ENCODE measurements around the gene DNAJC5. TPM values are rescaled to one million over a fixed set of nuclear protein-coding genes. Genes with fewer than 3 reads are reported as not detected.

The DNAJC5 gene
- total and polyA plus RNA-seq, 2 experiments from 2014 or later, result 22.4 to 68.0 TPM

GRCh38 chr20:63979557-63980316, 84.8 kb downstream of the DNAJC5 start, which contains the start of gene SAMD10:
Gene SAMD10 (minus strand): TSS chr20:63979642. CDS start chr20:63979467, 175 bp downstream.
- TF ChIP-seq EZH2 (IDR thresholded peaks at IDR 0.05; ENCODE audit: insufficient read depth, poor library complexity, severe bottlenecking), result no peak
- TF ChIP-seq EZH2phosphoT487 (IDR thresholded peaks at IDR 0.05; ENCODE audit: insufficient read depth, low read depth), result no peak
- H3K36me3 ChIP-seq (ENCODE audit: low read depth), result peaks cover 11% of the 10 kb centered on the region; the same call in 1 of the 2 replicates
- H3K4me1 ChIP-seq (ENCODE audit: insufficient read depth), result peaks cover 14% of the 10 kb centered on the region
- peak; percentile 33 for DNase-seq
- no peaks in the 10 kb centered on the region for H3F3A ChIP-seq (ENCODE audit: insufficient read depth)
- H4K20me1 ChIP-seq (ENCODE audit: insufficient read depth), result no peaks in the 10 kb centered on the region
- H3K9ac ChIP-seq, result no peak within 1 kb of the TSS
- H3K27ac ChIP-seq, result no peak within 1 kb of the TSS
- no peaks in the 10 kb centered on the region for H3K9me3 ChIP-seq (ENCODE audit: low read depth)
- H3K27me3 ChIP-seq (replicated peaks; ENCODE audit: insufficient read depth), result no peaks in the 10 kb centered on the region
- H3K4me2 ChIP-seq (ENCODE audit: unreplicated experiment), result peak within 1 kb of the TSS; percentile 74
- 13 to 25% methylated on average over 17 to 39 of the region's 52 CpGs for WGBS, 2 experiments (ENCODE audit: low coverage in 1 of 2, low lambda C conversion rate in 2 of 2, missing lambda C conversion rate in 2 of 2)
- peak within 1 kb of the TSS; percentile 56 for H3K4me3 ChIP-seq
- H3K9me2 ChIP-seq (ENCODE audit: insufficient read depth), result no peaks in the 10 kb centered on the region
- in situ Hi-C loops (cut with MboI), result no loop called here
- H2AFZ ChIP-seq, result peak within 1 kb of the TSS; percentile 84
- H3K79me2 ChIP-seq (ENCODE audit: insufficient read depth), result peaks cover 36% of the 10 kb centered on the region

DNA sequence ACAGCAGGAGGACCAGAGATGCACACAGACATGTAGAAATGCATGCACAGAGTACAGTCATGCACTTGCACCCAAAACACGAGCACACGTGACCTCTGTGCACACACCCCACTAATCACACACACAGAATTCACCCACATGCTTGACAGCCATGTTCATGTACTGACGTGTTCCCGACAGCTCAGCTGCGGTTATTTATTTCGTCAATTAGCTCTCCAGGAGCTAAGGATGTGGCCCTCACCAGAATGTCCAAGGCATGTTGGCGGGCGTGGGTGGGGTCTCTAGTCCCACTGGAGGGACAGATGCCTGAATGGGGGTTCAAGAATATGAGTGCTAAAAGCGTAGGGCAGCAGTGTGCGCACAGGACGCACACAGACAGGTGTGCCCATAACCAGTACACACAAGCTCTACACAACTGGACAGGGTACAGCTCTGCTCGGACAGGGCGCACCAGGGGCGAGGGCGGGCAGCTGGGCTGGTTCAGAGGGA, 85.4 kb downstream of the DNAJC5 start:
- H4K20me1 ChIP-seq (ENCODE audit: insufficient read depth), result no peaks in the 10 kb centered on the region

DNA sequence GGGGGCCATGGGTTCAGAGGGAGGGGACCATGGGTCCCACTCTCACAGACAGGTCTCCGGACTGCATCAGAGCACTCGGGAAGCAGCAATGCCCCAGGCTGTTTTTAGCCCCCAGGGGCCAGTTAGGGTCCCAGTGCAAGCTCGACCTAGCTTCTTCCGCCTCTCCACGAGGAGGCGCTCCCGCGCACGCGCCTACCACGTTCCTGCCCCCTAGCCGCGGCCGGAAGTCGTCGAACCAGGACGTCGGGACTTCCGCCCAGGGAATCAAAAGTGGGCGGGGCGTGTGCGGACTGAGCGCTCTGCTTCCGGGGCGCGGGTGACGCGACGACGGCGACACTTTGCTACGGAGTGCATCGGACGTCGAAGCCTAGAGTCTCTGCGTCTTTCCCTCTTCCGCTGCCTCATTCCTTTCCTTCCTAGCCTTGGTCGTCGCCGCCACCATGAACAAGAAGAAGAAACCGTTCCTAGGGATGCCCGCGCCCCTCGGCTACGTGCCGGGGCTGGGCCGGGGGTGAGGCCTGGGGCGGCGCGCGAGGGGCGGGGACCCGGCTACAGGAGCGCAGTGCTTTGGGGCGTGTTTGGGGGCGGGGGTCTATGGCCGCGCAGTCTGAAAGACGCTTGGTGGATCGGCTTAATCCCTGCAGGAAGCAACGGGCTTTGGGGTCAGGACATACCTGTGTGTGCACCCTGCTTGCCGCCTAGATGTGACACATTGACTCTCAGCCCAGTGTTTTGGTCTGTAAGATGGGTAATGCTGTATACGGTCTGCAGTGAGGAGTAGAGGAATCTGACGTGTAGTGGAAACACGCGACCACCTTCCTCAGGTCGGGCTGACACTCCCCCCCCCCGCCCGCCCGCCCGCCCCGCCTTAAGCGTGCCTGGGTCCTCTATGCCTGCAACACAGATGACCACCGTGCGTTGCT, 86.1 kb downstream of the DNAJC5 start, which contains the start of gene PRPF6:
Gene PRPF6 (plus strand): TSS at position 327 of the 923 bp plus-strand sequence. CDS start 114 bp downstream, at position 441.
- Histone ChIP-seq H4K20me1 (ENCODE audit: insufficient read depth) (no peaks in the 10 kb centered on the region), H3K4me2 (ENCODE audit: unreplicated experiment) (peak within 1 kb of the TSS; percentile 94), H3K4me1 (ENCODE audit: insufficient read depth) (peaks cover 14% of the 10 kb centered on the region), H3K9me3 (ENCODE audit: low read depth) (no peaks in the 10 kb centered on the region), H3K36me3 (ENCODE audit: low read depth) (peaks cover 24% of the 10 kb centered on the region), H3K9me2 (ENCODE audit: insufficient read depth) (no peaks in the 10 kb centered on the region), H3K79me2 (ENCODE audit: insufficient read depth) (peaks cover 47% of the 10 kb centered on the region), H3K27me3 (replicated peaks; ENCODE audit: insufficient read depth) (no peaks in the 10 kb centered on the region), H3K4me3 (peak within 1 kb of the TSS; percentile 88), H2AFZ (peak within 1 kb of the TSS; percentile 84), H3K27ac (peak within 1 kb of the TSS; percentile 61), H3K9ac (peak within 1 kb of the TSS; percentile 88), H3F3A (ENCODE audit: insufficient read depth) (no peaks in the 10 kb centered on the region)
- in situ Hi-C loops (cut with MboI), result no loop called here
- DNase-seq, result peak; percentile 99
- no peak for TF ChIP-seq EZH2phosphoT487 (IDR thresholded peaks at IDR 0.05; ENCODE audit: insufficient read depth, low read depth)
- TF ChIP-seq EZH2 (IDR thresholded peaks at IDR 0.05; ENCODE audit: insufficient read depth, poor library complexity, severe bottlenecking), result no peak
- whole genome bisulfite sequencing, 2 experiments (ENCODE audit: low coverage in 1 of 2, low lambda C conversion rate in 2 of 2, missing lambda C conversion rate in 2 of 2), result 1% methylated on average over 61 to 70 of the region's 75 CpGs

More for the DNA sequence above, 85.4 kb downstream of the DNAJC5 start:
- peak overlapping the region; percentile 88; the same call in 1 of the 2 replicates for H3K9ac ChIP-seq
- peaks cover 18% of the 10 kb centered on the region for H3K36me3 ChIP-seq (ENCODE audit: low read depth)
- TF ChIP-seq EZH2 (IDR thresholded peaks at IDR 0.05; ENCODE audit: insufficient read depth, poor library complexity, severe bottlenecking) (no peak), EZH2phosphoT487 (IDR thresholded peaks at IDR 0.05; ENCODE audit: insufficient read depth, low read depth) (no peak)
- H2AFZ ChIP-seq, result peak overlapping the region; percentile 84
- H3F3A ChIP-seq (ENCODE audit: insufficient read depth), result no peaks in the 10 kb centered on the region
- H3K9me3 ChIP-seq (ENCODE audit: low read depth), result no peaks in the 10 kb centered on the region
- H3K9me2 ChIP-seq (ENCODE audit: insufficient read depth), result no peaks in the 10 kb centered on the region
- H3K79me2 ChIP-seq (ENCODE audit: insufficient read depth), result peaks cover 42% of the 10 kb centered on the region
- in situ Hi-C loops (cut with MboI), result no loop called here
- 74 to 75% methylated on average over 15 of the region's 15 CpGs for WGBS, 2 experiments (ENCODE audit: low coverage in 1 of 2, low lambda C conversion rate in 2 of 2, missing lambda C conversion rate in 2 of 2)
- no peak overlapping the region for H3K27ac ChIP-seq
- peak overlapping the region; percentile 88 for H3K4me3 ChIP-seq
- no peaks in the 10 kb centered on the region for H3K27me3 ChIP-seq (replicated peaks; ENCODE audit: insufficient read depth)
- DNase-seq, result no peak
- peak overlapping the region; percentile 60 for H3K4me2 ChIP-seq (ENCODE audit: unreplicated experiment)
- H3K4me1 ChIP-seq (ENCODE audit: insufficient read depth), result peaks cover 14% of the 10 kb centered on the region

DNA sequence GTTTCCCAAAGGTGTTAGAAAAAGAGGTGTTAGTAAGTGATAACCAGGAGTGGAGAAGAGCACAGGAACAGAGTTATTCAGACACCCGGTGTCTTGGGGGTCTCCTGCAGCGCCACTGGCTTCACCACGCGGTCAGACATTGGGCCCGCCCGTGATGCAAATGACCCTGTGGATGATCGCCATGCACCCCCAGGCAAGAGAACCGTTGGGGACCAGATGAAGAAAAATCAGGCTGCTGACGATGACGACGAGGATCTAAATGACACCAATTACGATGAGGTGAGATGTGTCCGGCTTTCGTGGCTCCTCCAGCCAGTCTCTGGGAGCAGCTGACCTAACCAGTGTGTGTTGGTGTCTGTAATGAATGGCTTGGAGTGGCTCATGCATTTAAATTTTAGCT, 88.0 kb downstream of the DNAJC5 start:
- Histone ChIP-seq H3K4me2 (ENCODE audit: unreplicated experiment) (no peak overlapping the region), H2AFZ (no peak overlapping the region)
- in situ Hi-C loops (cut with MboI), result no loop called here

More for the DNA sequence above, 88.0 kb downstream of the DNAJC5 start:
- Histone ChIP-seq H3K4me3 (no peak overlapping the region), H3K36me3 (ENCODE audit: low read depth) (peaks cover 29% of the 10 kb centered on the region), H4K20me1 (ENCODE audit: insufficient read depth) (no peaks in the 10 kb centered on the region), H3K9ac (no peak overlapping the region), H3K9me3 (ENCODE audit: low read depth) (no peaks in the 10 kb centered on the region), H3K27me3 (replicated peaks; ENCODE audit: insufficient read depth) (no peaks in the 10 kb centered on the region), H3K9me2 (ENCODE audit: insufficient read depth) (no peaks in the 10 kb centered on the region), H3F3A (ENCODE audit: insufficient read depth) (no peaks in the 10 kb centered on the region), H3K79me2 (ENCODE audit: insufficient read depth) (peaks cover 47% of the 10 kb centered on the region), H3K4me1 (ENCODE audit: insufficient read depth) (peaks cover 14% of the 10 kb centered on the region), H3K27ac (no peak overlapping the region)
- TF ChIP-seq EZH2 (IDR thresholded peaks at IDR 0.05; ENCODE audit: insufficient read depth, poor library complexity, severe bottlenecking), result no peak
- no peak for TF ChIP-seq EZH2phosphoT487 (IDR thresholded peaks at IDR 0.05; ENCODE audit: insufficient read depth, low read depth)
- DNase-seq, result no peak
- WGBS, 2 experiments (ENCODE audit: low coverage in 1 of 2, low lambda C conversion rate in 2 of 2, missing lambda C conversion rate in 2 of 2), result 87 to 91% methylated on average over 14 of the region's 14 CpGs

MicroRNAs encoded within 50 kb of the gene (microRNA counts, 767-probe panel; counts per million panel counts)
- microRNA hsa-miR-1914-5p (447 counts per million, percentile 86 among the panel's probes with 10 or more counts), microRNA hsa-miR-647 (447 counts per million, percentile 86 among the panel's probes with 10 or more counts), microRNA hsa-miR-941 (447 counts per million, percentile 86 among the panel's probes with 10 or more counts)

Small RNAs within 50 kb of the gene (microRNA-seq; reads per million reads assigned to microRNA genes)
- 2.0 reads per million for gene MIR1914 (ENCODE audit: borderline number of aligned reads)
- gene MIR647 (ENCODE audit: borderline number of aligned reads), result not detected
- not detected for gene MIR941-1 (ENCODE audit: borderline number of aligned reads)
- not detected for gene MIR941-2 (ENCODE audit: borderline number of aligned reads)
- gene MIR941-3 (ENCODE audit: borderline number of aligned reads), result not detected
- gene MIR941-4 (ENCODE audit: borderline number of aligned reads), result not detected
- gene MIR941-5 (ENCODE audit: borderline number of aligned reads), result not detected

Small RNAs within 50 kb of the gene (small RNA-seq; reads per million reads assigned to genes)
- gene MIR647 (ENCODE audit: low read depth, low replicate concordance) (not detected), gene MIR941-2 (ENCODE audit: low read depth, low replicate concordance) (not detected), gene MIR941-4 (ENCODE audit: low read depth, low replicate concordance) (not detected), gene MIR941-5 (ENCODE audit: low read depth, low replicate concordance) (not detected), gene RNU1-134P (ENCODE audit: low read depth, low replicate concordance) (0.19 reads per million)

Other genes starting within 250 kb of the DNAJC5 start
- gene STMN3, start 241.7 kb upstream of the DNAJC5 start, total RNA-seq (2014; rRNA removed; shearing (Covaris generic)), result 26.8 and 37.6 TPM in 2 replicates
- gene STMN3, start 241.7 kb upstream of the DNAJC5 start, polyA plus RNA-seq (2016; fragmentation: Nextera tagmentation; extraction: Ambion mirVana), result 18.5 and 18.6 TPM in 2 replicates
- gene RTEL1, start 236.8 kb upstream of the DNAJC5 start, total RNA-seq (2014; rRNA removed; shearing (Covaris generic)), result 15.6 and 30.7 TPM in 2 replicates
- gene RTEL1, start 236.8 kb upstream of the DNAJC5 start, polyA plus RNA-seq (2016; fragmentation: Nextera tagmentation; extraction: Ambion mirVana), result 8.5 and 8.6 TPM in 2 replicates
- gene TNFRSF6B, start 198.5 kb upstream of the DNAJC5 start, total RNA-seq (2014; rRNA removed; shearing (Covaris generic)), result 36.9 and 39.9 TPM in 2 replicates
- gene TNFRSF6B, start 198.5 kb upstream of the DNAJC5 start, polyA plus RNA-seq (2016; fragmentation: Nextera tagmentation; extraction: Ambion mirVana), result 17.4 and 17.5 TPM in 2 replicates
- gene ARFRP1, start 187.2 kb upstream of the DNAJC5 start, total RNA-seq (2014; rRNA removed; shearing (Covaris generic)), result 61.4 and 65.9 TPM in 2 replicates
- 57.6 and 60.8 TPM in 2 replicates for gene ARFRP1, start 187.2 kb upstream of the DNAJC5 start, polyA plus RNA-seq (2016; fragmentation: Nextera tagmentation; extraction: Ambion mirVana)
- gene ZGPAT, start 187.1 kb upstream of the DNAJC5 start, total RNA-seq (2014; rRNA removed; shearing (Covaris generic)), result 26.2 and 28.5 TPM in 2 replicates
- 19.9 and 22.7 TPM in 2 replicates for gene ZGPAT, start 187.1 kb upstream of the DNAJC5 start, polyA plus RNA-seq (2016; fragmentation: Nextera tagmentation; extraction: Ambion mirVana)
- gene LIME1, start 158.5 kb upstream of the DNAJC5 start, total RNA-seq (2014; rRNA removed; shearing (Covaris generic)), result 14.1 and 32.0 TPM in 2 replicates
- 2.4 and 3.7 TPM in 2 replicates for gene LIME1, start 158.5 kb upstream of the DNAJC5 start, polyA plus RNA-seq (2016; fragmentation: Nextera tagmentation; extraction: Ambion mirVana)
- 63.9 and 64.9 TPM in 2 replicates for gene SLC2A4RG, start 155.3 kb upstream of the DNAJC5 start, total RNA-seq (2014; rRNA removed; shearing (Covaris generic))
- gene SLC2A4RG, start 155.3 kb upstream of the DNAJC5 start, polyA plus RNA-seq (2016; fragmentation: Nextera tagmentation; extraction: Ambion mirVana), result 21.3 and 22.7 TPM in 2 replicates
- 1.9 and 3.9 TPM in 2 replicates for gene ZBTB46, start 63.9 kb upstream of the DNAJC5 start, total RNA-seq (2014; rRNA removed; shearing (Covaris generic))
- 0.33 and 0.38 TPM in 2 replicates for gene ZBTB46, start 63.9 kb upstream of the DNAJC5 start, polyA plus RNA-seq (2016; fragmentation: Nextera tagmentation; extraction: Ambion mirVana)
- not detected in 2 replicates for gene ABHD16B, start 33.6 kb upstream of the DNAJC5 start, total RNA-seq (2014; rRNA removed; shearing (Covaris generic))
- gene ABHD16B, start 33.6 kb upstream of the DNAJC5 start, polyA plus RNA-seq (2016; fragmentation: Nextera tagmentation; extraction: Ambion mirVana), result not detected in 2 replicates
- gene TPD52L2, start 29.9 kb upstream of the DNAJC5 start, total RNA-seq (2014; rRNA removed; shearing (Covaris generic)), result 198 and 214 TPM in 2 replicates
- 220 and 227 TPM in 2 replicates for gene TPD52L2, start 29.9 kb upstream of the DNAJC5 start, polyA plus RNA-seq (2016; fragmentation: Nextera tagmentation; extraction: Ambion mirVana)
- 17.6 and 21.5 TPM in 2 replicates for gene UCKL1, start 61.3 kb downstream of the DNAJC5 start, total RNA-seq (2014; rRNA removed; shearing (Covaris generic))
- gene UCKL1, start 61.3 kb downstream of the DNAJC5 start, polyA plus RNA-seq (2016; fragmentation: Nextera tagmentation; extraction: Ambion mirVana), result 28.8 and 33.4 TPM in 2 replicates
- gene ZNF512B, start 74.8 kb downstream of the DNAJC5 start, total RNA-seq (2014; rRNA removed; shearing (Covaris generic)), result 16.4 and 16.6 TPM in 2 replicates
- 1.2 and 1.5 TPM in 2 replicates for gene ZNF512B, start 74.8 kb downstream of the DNAJC5 start, polyA plus RNA-seq (2016; fragmentation: Nextera tagmentation; extraction: Ambion mirVana)
- gene SAMD10, start 84.5 kb downstream of the DNAJC5 start, total RNA-seq (2014; rRNA removed; shearing (Covaris generic)), result 0.38 and 1.3 TPM in 2 replicates
- 1.3 and 1.7 TPM in 2 replicates for gene SAMD10, start 84.5 kb downstream of the DNAJC5 start, polyA plus RNA-seq (2016; fragmentation: Nextera tagmentation; extraction: Ambion mirVana)
- 39.0 and 47.1 TPM in 2 replicates for gene PRPF6, start 86.0 kb downstream of the DNAJC5 start, total RNA-seq (2014; rRNA removed; shearing (Covaris generic))
- gene PRPF6, start 86.0 kb downstream of the DNAJC5 start, polyA plus RNA-seq (2016; fragmentation: Nextera tagmentation; extraction: Ambion mirVana), result 54.8 and 59.4 TPM in 2 replicates
- 0.32 and 0.51 TPM in 2 replicates for gene C20orf204, start 141.1 kb downstream of the DNAJC5 start, total RNA-seq (2014; rRNA removed; shearing (Covaris generic))
- gene C20orf204, start 141.1 kb downstream of the DNAJC5 start, polyA plus RNA-seq (2016; fragmentation: Nextera tagmentation; extraction: Ambion mirVana), result 0.09 and 0.14 TPM in 2 replicates
- not detected in 2 replicates for gene SOX18, start 154.5 kb downstream of the DNAJC5 start, total RNA-seq (2014; rRNA removed; shearing (Covaris generic))
- not detected in 2 replicates for gene SOX18, start 154.5 kb downstream of the DNAJC5 start, polyA plus RNA-seq (2016; fragmentation: Nextera tagmentation; extraction: Ambion mirVana)
- gene TCEA2, start 168.1 kb downstream of the DNAJC5 start, total RNA-seq (2014; rRNA removed; shearing (Covaris generic)), result 34.3 and 39.2 TPM in 2 replicates
- 67.9 and 70.7 TPM in 2 replicates for gene TCEA2, start 168.1 kb downstream of the DNAJC5 start, polyA plus RNA-seq (2016; fragmentation: Nextera tagmentation; extraction: Ambion mirVana)
- 7.0 and 13.2 TPM in 2 replicates for gene RGS19, start 184.4 kb downstream of the DNAJC5 start, total RNA-seq (2014; rRNA removed; shearing (Covaris generic))
- 18.7 and 20.9 TPM in 2 replicates for gene RGS19, start 184.4 kb downstream of the DNAJC5 start, polyA plus RNA-seq (2016; fragmentation: Nextera tagmentation; extraction: Ambion mirVana)
- 0.86 and 1.1 TPM in 2 replicates for gene OPRL1, start 185.0 kb downstream of the DNAJC5 start, total RNA-seq (2014; rRNA removed; shearing (Covaris generic))
- 0.35 and 0.53 TPM in 2 replicates for gene OPRL1, start 185.0 kb downstream of the DNAJC5 start, polyA plus RNA-seq (2016; fragmentation: Nextera tagmentation; extraction: Ambion mirVana)
- 3.7 TPM in 1 of 2 replicates, not detected in the other for gene LKAAEAR1, start 189.3 kb downstream of the DNAJC5 start, total RNA-seq (2014; rRNA removed; shearing (Covaris generic))
- 0.59 TPM in 1 of 2 replicates, not detected in the other for gene LKAAEAR1, start 189.3 kb downstream of the DNAJC5 start, polyA plus RNA-seq (2016; fragmentation: Nextera tagmentation; extraction: Ambion mirVana)
- not detected in 2 replicates for gene NPBWR2, start 212.4 kb downstream of the DNAJC5 start, total RNA-seq (2014; rRNA removed; shearing (Covaris generic))
- gene NPBWR2, start 212.4 kb downstream of the DNAJC5 start, polyA plus RNA-seq (2016; fragmentation: Nextera tagmentation; extraction: Ambion mirVana), result not detected in 2 replicates

All from GM23248 (cell line).